NCI-H1105 treated with DMSO at 0.1 percent for 48 hours (cell line): Measurements from ENCODE around the gene SLC16A9.
A peak's percentile ranks its signal among the peaks of the same experiment; 100 is the strongest.
"Not testable (repeated sequence)": the region's sequence is repeated elsewhere in the genome, so short reads cannot be mapped to it uniquely, and the experiment has no call there.

Source experiments
- DNase-seq: peaks from one replicate; lab custom pipeline; 2025; lab: John Stamatoyannopoulos, UW

Gene SLC16A9

GRCh38 chr10:59709395-59710125 lies at the start of gene SLC16A9:
TSS of gene SLC16A9 (minus strand) at chr10:59709850. CDS start at chr10:59684291, 25,559 bp downstream.
- peak; percentile 38 for DNase-seq

GRCh38 chr10:59757966-59758365 lies 48.3 kb upstream of the SLC16A9 start:
- DNase-seq = no peak

GRCh38 chr10:59754951-59755350 lies 45.3 kb upstream of the SLC16A9 start:
- no peak for DNase-seq

GRCh38 chr10:59753267-59753666 lies 43.6 kb upstream of the SLC16A9 start, which contains the start of gene MRLN:
TSS of gene MRLN (minus strand) at chr10:59753455.
- no peak for DNase-seq

- DNase-seq = no peak
These were observed 42.8 kb upstream of the SLC16A9 start for GRCh38 chr10:59752278-59752940.

- DNase-seq = no peak
These were observed 40.7 kb upstream of the SLC16A9 start for GRCh38 chr10:59750155-59750945.

GRCh38 chr10:59748834-59749233 lies 39.2 kb upstream of the SLC16A9 start:
- DNase-seq = no peak

- no peak for DNase-seq
These were observed 35.6 kb upstream of the SLC16A9 start for GRCh38 chr10:59745163-59745650.

- not testable (repeated sequence) for DNase-seq
These were observed 35.1 kb upstream of the SLC16A9 start for GRCh38 chr10:59744762-59745161.

GRCh38 chr10:59744156-59744555 lies 34.5 kb upstream of the SLC16A9 start:
- DNase-seq = not testable (repeated sequence)

GRCh38 chr10:59741583-59741982 lies 31.9 kb upstream of the SLC16A9 start:
- DNase-seq = no peak

- DNase-seq = no peak
These were observed 31.4 kb upstream of the SLC16A9 start for GRCh38 chr10:59741048-59741447.

- no peak for DNase-seq
These were observed 27.1 kb upstream of the SLC16A9 start for GRCh38 chr10:59736749-59737148.

- DNase-seq = no peak
These were observed 25.6 kb upstream of the SLC16A9 start for GRCh38 chr10:59735296-59735695.

GRCh38 chr10:59734014-59734462 lies 24.4 kb upstream of the SLC16A9 start:
- DNase-seq = no peak

GRCh38 chr10:59733321-59734013 lies 23.8 kb upstream of the SLC16A9 start:
- DNase-seq = not testable (repeated sequence)

- not testable (repeated sequence) for DNase-seq
These were observed 23.2 kb upstream of the SLC16A9 start for GRCh38 chr10:59732849-59733248.

- DNase-seq = not testable (repeated sequence)
These were observed 19.5 kb upstream of the SLC16A9 start for GRCh38 chr10:59729167-59729566.

GRCh38 chr10:59724098-59724938 lies 14.7 kb upstream of the SLC16A9 start:
- no peak for DNase-seq

- no peak for DNase-seq
These were observed 10.7 kb upstream of the SLC16A9 start for GRCh38 chr10:59720377-59720776.

GRCh38 chr10:59719374-59719773 lies 9.7 kb upstream of the SLC16A9 start:
- no peak for DNase-seq
